Panc1 (cell line): ENCODE data around the gene HEBP2. TPM values are rescaled to one million over a fixed set of nuclear protein-coding genes. Genes with fewer than 3 reads are reported as not detected.

Source experiments
- ATAC-seq: fragments of 200-7000 bp; cut with Tn5 transposase; 2 replicates; pipeline ENCODE4 v1.9.1; 2020; ENCODE audit warnings: mild to moderate bottlenecking, moderate library complexity
- BruUV-seq: library from RNA; stranded (reverse); fragments of 400-500 nt; replicated peaks from 2 replicates; lab custom pipeline; 2021; lab: Mats Ljungman, UMichigan
- CTCF ChIA-PET: fragments of 300-600 bp; sonication (Branson Sonifier 250); formaldehyde crosslinking; loops from one replicate; lab custom pipeline; 2022; ENCODE audit warnings: antibody characterized with exemption; lab: Charles Lee
- POLR2A ChIA-PET: fragments of 300-600 bp; sonication (Branson Sonifier 250); formaldehyde crosslinking; loops from one replicate; lab custom pipeline; 2022; ENCODE audit warnings: antibody characterized with exemption; lab: Charles Lee
- DNase-seq: peaks from one replicate; pipeline ENCODE4 v3.0.0-alpha.2; 2010; ENCODE audit warnings: low read depth, low spot score
- H3K27ac ChIP-seq: 2 replicates; pipeline ENCODE4 v1.5.1; 2011; ENCODE audit warnings: mild to moderate bottlenecking, low read length, inconsistent platforms
- H3K27me3 ChIP-seq: fragments of 200-500 bp; sonication (Bioruptor generic); 2 replicates; pipeline ENCODE4 v1.6.0; 2014; ENCODE audit warnings: low read length, inconsistent platforms; ENCODE audit not compliant: control insufficient read depth, insufficient read depth
- H3K36me3 ChIP-seq: fragments of 200-500 bp; sonication (Bioruptor generic); 2 replicates; pipeline ENCODE4 v1.5.1; 2014; ENCODE audit warnings: inconsistent platforms, mild to moderate bottlenecking, low read length, moderate library complexity; ENCODE audit not compliant: control insufficient read depth, insufficient read depth
- H3K4me1 ChIP-seq: 2 replicates; pipeline ENCODE4 v1.5.1; 2011; ENCODE audit warnings: inconsistent platforms, mild to moderate bottlenecking, low read length, moderate library complexity; ENCODE audit not compliant: control insufficient read depth, insufficient read depth
- H3K4me3 ChIP-seq, 2 experiments: 2 replicates each; pipeline ENCODE4 v1.5.1; 2011 to 2012; ENCODE audit warnings: low read depth in 2 of 2, low read length in 2 of 2, mild to moderate bottlenecking in 2 of 2, inconsistent platforms in 1 of 2, moderate library complexity in 1 of 2
- H3K9me3 ChIP-seq: fragments of 200-500 bp; sonication (Bioruptor generic); 2 replicates; pipeline ENCODE4 v1.5.1; 2014; ENCODE audit warnings: low read depth, mild to moderate bottlenecking, inconsistent platforms, low read length, moderate library complexity; ENCODE audit not compliant: control insufficient read depth, insufficient read depth
- POLR2AphosphoS5 ChIP-seq: IDR thresholded peaks from 2 replicates; pipeline ENCODE4 v1.6.1; 2012; ENCODE audit warnings: mild to moderate bottlenecking, low read depth, low read length, moderate library complexity
- REST ChIP-seq, 2 experiments: IDR thresholded peaks; 2 replicates each; pipeline ENCODE4 v1.6.1; 2011 to 2012; ENCODE audit warnings: low read depth in 2 of 2, control low read depth in 1 of 2, low read length in 1 of 2, mild to moderate bottlenecking in 1 of 2, moderate library complexity in 1 of 2; ENCODE audit not compliant: insufficient read depth in 1 of 2
- SIN3A ChIP-seq: IDR thresholded peaks from 2 replicates; pipeline ENCODE4 v1.6.1; 2012; ENCODE audit warnings: low read depth, mild to moderate bottlenecking, low read length, moderate library complexity, borderline replicate concordance; ENCODE audit not compliant: insufficient read depth
- TCF7L2 ChIP-seq: IDR thresholded peaks from 2 replicates; pipeline ENCODE4 v1.6.1; 2011; ENCODE audit warnings: mild to moderate bottlenecking, low read depth, low read length, inconsistent platforms
- in situ Hi-C: cut with HindIII; loops from 2 replicates; pipeline ENCODE4 v1.10.0; 2016; ENCODE audit warnings: low sequenced_read_pairs, low pct_unique_long_range_greater_than_20kb
- intact Hi-C: fragments of 100-400 bp; cut with micrococcal nuclease; formaldehyde crosslinking; loops from one replicate; pipeline ENCODE4 v1.10.0; 2022; ENCODE audit not compliant: unreplicated experiment
- total RNA-seq: library from RNA; stranded (reverse); gene quantifications from one replicate; pipeline ENCODE4 v1.2.1, GENCODE V29; 2021; ENCODE audit not compliant: unreplicated experiment
- TF ChIP-seq, protein P1 (sequence below): fragments of 450-650 bp; IDR thresholded peaks from 2 replicates; pipeline ENCODE4 v1.5.1; 2017; ENCODE audit warnings: mild to moderate bottlenecking

HEBP2 gene
- total RNA-seq, 1 experiment from 2014 or later, result 48.1 TPM

DNA sequence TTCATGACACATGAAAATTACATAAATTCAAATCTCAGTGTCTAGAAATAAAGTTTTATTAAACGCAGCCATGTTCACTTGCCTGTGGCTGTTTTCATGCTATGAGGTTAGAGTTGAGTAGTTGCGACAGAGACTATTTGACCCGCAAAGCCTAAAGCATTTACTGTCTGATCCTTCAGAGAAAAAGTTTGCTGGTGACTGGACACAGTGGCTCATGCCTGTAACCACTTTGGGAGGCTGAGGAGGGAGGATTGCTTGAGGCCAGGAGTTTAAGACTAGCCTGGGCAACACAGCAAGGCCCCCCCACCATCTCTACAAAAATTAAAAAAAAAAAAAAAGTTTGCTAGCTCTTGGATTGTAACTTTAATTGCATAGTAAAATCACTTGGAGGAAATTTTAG is 17.1 kb upstream of the HEBP2 start:
- Histone ChIP-seq H3K4me3 (no peak overlapping the region), H3K4me1 (no peaks in the 10 kb centered on the region), H3K27me3 (no peaks in the 10 kb centered on the region; the same call in 1 of the 2 replicates), H3K27ac (no peak overlapping the region), H3K9me3 (no peaks in the 10 kb centered on the region), H3K36me3 (no peaks in the 10 kb centered on the region)
- DNase-seq, result no peak
- TF ChIP-seq, protein P1, sequence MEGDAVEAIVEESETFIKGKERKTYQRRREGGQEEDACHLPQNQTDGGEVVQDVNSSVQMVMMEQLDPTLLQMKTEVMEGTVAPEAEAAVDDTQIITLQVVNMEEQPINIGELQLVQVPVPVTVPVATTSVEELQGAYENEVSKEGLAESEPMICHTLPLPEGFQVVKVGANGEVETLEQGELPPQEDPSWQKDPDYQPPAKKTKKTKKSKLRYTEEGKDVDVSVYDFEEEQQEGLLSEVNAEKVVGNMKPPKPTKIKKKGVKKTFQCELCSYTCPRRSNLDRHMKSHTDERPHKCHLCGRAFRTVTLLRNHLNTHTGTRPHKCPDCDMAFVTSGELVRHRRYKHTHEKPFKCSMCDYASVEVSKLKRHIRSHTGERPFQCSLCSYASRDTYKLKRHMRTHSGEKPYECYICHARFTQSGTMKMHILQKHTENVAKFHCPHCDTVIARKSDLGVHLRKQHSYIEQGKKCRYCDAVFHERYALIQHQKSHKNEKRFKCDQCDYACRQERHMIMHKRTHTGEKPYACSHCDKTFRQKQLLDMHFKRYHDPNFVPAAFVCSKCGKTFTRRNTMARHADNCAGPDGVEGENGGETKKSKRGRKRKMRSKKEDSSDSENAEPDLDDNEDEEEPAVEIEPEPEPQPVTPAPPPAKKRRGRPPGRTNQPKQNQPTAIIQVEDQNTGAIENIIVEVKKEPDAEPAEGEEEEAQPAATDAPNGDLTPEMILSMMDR, result no peak
- TF ChIP-seq REST (IDR thresholded peaks at IDR 0.05; ENCODE audit: insufficient read depth in 1 of 2, low read depth in 2 of 2, low read length in 1 of 2) (no peak), TCF7L2 (no peak), SIN3A (no peak), POLR2AphosphoS5 (no peak)
- in situ Hi-C loops, result no loop called here
- ChIA-PET CTCF (no interaction called here), POLR2A (no interaction called here)
- BruUV-seq, result no TSS peak
- no peak for ATAC-seq
- intact Hi-C loops, result no loop called here

DNA sequence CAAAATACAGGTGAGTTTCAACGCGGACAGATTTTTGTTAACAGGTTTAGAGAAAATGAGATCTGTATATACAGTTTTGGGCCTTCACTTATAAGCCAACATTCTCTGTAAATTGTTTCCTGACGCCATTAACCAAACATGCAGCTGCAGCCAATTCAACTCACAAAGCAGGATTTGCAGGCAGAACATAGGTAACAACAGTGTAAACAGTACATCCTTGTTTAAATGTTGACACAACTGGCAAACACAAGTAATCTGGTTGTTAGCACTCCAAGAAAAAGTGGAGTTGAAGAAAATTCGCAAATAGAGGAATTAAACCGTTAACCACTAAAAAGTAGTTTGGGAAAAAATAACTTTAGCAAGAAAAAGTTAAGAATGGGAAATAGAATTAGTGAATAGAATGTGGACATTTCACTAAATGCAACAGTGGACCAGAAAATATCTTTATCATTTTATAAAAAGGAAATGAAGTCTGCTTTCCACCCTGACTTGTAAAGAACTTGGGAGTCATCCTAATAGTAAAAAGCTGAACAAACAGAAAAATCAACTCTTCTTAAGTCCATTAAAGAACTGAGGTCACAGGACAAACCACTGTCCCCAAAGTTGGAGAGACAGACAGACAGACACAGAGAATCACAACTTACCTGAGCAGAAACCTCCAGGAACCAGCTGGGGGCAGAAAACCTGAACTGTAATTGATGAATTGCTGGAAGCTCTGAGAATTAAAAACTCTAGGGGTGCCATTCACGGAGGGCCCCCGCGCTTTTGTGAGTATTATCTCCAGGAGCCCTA is 16.2 kb upstream of the HEBP2 start:
- H3K27ac ChIP-seq, result no peak overlapping the region
- no peaks in the 10 kb centered on the region; the same call in none of the 2 replicates for H3K27me3 ChIP-seq
- ChIA-PET CTCF (no interaction called here), POLR2A (no interaction called here)
- no peak for DNase-seq
- no peaks in the 10 kb centered on the region for H3K9me3 ChIP-seq
- no peaks in the 10 kb centered on the region for H3K4me1 ChIP-seq
- in situ Hi-C loops, result no loop called here
- TF ChIP-seq POLR2AphosphoS5 (no peak), TCF7L2 (no peak)
- TF ChIP-seq, protein P1, result 0 out of 2 replicates have a peak, but pooled peaks have one; percentile 12
- H3K36me3 ChIP-seq, result no peaks in the 10 kb centered on the region
- no TSS peak for BruUV-seq
- no peak overlapping the region for H3K4me3 ChIP-seq
- intact Hi-C loops, result no loop called here
- no peak for ATAC-seq
